Activated naive CD8-positive, alpha-beta T cell treated with anti-CD3 and anti-CD28 coated beads, Interleukin-2, amount 50 U/mL, for 16 hours (primary cell): ENCODE results near the gene STIP1.
"Not testable (repeated sequence)": the region's sequence is repeated elsewhere in the genome, so short reads cannot be mapped to it uniquely, and the experiment has no call there.

ENCODE experiments used
- DNase-seq: peaks from one replicate; pipeline ENCODE4 v3.0.0-alpha.2; 2020; ENCODE audit warnings: low read depth, low spot score

Gene STIP1

DNA sequence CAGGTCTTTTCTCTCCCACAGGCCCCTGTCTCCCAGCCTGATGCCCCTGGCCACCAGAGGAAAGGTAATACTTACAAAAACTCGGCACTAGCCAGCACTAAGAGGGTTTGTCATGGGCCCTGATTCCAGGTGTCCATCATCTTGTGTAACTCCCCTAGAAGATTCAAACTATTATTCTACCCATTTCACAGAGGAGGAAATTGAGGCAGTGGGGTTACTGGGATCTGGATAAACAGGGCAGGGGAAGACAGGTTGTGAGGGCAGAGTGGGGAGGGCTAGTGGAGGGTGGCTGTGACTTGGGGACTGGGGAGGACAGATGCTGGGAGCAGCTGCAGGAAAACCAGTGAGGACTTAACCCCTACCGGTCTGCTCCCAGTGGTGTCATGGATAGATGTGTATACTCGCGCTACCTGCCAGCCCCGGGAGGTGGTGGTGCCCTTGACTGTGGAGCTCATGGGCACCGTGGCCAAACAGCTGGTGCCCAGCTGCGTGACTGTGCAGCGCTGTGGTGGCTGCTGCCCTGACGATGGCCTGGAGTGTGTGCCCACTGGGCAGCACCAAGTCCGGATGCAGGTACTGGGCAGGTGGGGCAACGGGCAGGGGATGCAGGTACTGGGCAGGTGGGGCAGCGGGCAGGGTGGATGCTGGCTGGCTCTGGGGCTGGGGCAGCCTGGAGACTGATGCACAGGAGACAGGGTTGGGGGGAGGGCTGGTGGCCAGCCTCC lies 49.6 kb downstream of the STIP1 start:
- no peak for DNase-seq

DNA sequence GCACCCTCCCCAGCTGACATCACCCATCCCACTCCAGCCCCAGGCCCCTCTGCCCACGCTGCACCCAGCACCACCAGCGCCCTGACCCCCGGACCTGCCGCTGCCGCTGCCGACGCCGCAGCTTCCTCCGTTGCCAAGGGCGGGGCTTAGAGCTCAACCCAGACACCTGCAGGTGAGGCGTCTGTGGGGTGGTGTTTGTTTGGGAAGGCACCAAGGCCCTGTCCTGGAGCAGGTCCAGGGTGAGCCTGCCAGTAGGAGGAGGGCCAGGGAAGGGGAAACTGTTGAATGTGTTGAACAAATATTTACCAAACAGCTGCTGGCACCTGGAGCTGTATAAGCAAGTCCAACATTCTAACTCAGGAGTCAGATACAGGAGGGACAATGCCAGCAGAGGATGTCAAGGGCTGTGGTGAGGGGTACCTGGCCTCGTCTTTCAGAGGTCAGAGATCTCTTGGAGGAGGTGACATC lies 51.5 kb downstream of the STIP1 start:
- no peak for DNase-seq

DNA sequence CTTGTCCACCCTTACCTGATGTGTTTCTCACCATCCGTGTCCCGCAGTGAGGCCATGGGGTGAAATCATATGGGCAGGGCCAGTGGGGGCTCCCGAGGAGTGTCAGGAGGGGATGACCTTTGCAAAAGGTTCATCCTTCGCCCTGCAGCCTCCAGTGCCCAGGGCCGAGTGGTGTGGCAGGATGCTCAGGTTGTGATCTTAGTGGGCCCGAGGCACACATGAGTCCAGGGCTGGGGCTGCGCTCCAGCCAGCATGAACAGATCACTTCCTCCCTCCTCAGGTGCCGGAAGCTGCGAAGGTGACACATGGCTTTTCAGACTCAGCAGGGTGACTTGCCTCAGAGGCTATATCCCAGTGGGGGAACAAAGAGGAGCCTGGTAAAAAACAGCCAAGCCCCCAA lies 52.1 kb downstream of the STIP1 start:
- no peak for DNase-seq

DNA sequence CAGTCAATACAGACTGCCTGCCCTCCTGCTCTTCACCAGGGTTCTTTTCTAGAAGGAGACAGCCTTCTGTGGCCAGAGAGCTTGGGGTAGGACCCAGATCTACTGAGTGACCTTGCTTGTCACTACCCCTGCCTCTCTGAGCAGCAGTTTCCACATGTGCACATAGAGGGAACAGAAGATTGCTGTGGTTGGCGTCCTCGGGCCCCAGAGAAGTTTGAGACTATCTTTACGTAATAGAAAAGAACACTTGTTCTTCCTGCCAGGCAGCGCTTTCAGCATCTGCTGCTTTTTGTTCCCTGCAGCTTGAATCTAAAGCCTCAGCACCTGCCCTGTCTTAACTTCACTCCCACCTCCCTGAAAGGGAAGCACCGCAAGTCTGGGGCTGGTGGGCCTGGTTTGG lies 53.0 kb downstream of the STIP1 start:
- no peak for DNase-seq

DNA sequence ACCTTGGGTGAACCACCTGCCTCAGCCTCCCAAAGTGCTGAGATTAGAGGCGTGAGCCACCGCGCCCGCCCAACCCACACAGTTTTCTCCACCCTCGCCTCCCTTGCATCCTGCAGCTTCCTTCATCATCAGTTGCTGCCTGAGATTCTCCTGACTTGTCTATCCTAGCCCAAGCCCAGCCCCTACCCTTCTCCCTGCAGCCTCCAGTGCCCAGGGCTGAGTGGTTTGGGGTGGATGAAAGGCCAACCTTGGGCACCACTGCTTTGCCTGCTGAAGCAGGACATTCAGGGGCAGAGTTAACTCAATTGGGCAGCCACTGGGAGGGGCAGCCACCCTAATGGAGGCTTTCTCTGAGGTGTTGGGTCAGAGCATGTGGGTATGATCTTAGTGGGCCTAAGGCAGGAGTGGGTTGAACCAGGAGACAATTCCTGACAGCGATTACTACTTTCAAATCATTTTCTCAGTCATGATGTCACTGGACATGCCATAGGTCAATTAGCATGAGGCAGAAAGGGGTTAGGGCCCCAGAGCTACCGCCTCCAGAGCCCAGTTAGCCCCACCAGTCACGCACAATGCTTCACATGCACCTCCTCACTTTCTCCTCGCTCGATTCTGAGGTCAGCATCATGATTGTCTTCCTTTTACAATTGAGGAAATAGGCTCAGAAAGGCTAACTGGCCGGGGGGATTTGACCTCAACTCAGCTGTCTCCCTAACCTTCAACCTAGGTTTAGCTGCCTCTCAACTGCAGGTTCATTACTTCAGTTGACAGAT lies 53.9 kb downstream of the STIP1 start:
- no peak for DNase-seq

DNA sequence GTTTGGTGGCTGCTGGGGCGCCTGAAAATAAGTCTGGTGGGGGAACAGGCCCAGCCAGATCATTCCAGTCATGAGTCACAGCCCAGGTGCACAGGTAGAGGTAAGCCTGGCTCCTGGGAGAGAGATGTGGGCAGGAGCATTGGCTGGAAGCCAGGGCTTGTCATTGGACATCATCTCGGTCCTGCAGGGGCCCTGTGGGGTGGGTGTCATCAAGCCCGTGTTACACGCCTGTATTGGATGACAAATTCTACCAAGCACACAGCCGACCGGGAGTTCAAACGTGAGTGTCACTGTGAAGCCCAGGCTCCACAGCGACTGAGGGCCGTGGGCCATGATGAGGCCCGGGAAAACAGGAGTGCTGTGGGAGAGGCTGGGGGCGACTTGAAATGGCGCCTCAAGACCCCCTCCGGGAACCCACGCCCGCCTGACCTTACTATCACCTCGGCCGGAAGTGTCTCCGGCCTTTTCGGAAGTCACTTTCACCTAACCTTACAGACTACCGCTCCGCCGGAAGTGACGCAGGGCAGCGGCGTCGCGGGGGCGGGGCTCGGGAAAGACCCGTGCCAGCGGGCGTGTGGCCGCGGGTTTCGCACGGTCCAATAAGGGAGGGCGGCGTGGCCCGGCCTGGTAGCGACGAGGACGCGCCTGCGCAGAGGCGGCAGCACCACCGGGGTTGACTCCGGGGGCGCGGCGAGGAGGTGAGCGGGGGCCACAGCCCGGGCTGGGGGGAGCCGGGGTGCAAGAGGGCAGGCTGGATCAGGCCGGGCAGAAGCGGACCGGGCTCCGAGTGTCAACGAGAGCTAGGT lies 54.7 kb downstream of the STIP1 start, which contains the start of gene FKBP2:
FKBP2 (plus strand) TSS at position 661 of the 806 bp plus-strand sequence. CDS start 1,293 bp downstream, outside the sequence.
- peak; percentile 95 for DNase-seq

DNA sequence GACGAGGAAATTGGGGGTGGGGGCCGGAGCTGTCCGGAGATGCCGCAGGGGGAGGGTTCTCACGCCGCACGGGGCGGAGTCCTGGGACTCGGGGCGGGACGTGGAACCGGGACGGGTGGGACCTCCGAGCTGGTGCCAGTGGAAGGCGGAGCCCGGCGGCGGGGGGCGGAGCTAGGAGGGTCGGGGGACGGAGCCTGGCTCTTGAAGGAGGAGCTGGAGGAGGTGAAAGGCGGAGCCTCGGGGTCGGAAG lies 55.2 kb downstream of the STIP1 start:
- peak; percentile 99 for DNase-seq

DNA sequence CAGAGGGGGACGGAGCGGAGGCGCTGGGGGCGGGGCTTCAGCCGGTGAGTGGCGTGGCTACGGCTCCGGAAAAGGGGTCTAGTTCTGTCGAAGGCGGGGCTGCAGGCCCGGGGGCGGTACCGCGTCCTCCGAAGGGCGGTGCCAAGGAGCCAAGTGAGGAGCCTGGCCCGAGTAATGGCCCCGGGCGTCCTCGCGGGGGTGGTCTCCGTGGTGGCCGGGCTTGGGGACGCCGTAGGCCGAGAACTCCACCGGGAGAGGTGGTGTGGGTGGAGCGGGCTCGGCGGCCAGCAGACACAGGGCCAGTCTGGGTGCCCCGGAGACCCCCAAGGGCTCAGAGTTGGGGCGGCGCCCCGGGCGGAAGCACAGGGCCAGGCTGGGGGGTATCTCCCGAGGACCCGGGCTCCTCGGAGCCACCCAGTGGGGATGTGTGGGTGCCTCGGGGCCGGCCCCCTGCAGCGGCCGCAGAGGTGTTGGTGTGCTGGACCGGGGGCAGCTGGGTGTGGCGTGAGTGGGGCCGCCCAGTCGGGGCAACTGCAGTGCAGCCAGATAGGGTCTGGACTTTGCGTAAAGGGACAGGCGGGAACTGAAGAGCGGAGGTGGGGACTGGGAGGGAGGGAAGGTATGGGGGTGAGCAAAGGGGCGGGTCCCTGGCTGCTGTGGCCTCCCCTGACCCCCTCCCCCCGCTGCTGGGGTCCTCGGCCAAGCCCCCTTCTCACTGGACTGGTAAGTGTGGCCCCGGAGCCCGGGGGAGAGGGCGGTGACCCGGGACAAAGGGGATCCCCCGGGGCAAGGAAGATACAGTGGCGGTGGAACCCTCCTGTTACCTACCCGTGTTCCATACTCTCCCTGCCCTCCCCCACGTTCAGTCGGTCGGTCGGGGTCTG lies 55.8 kb downstream of the STIP1 start:
- DNase-seq: no peak

DNA sequence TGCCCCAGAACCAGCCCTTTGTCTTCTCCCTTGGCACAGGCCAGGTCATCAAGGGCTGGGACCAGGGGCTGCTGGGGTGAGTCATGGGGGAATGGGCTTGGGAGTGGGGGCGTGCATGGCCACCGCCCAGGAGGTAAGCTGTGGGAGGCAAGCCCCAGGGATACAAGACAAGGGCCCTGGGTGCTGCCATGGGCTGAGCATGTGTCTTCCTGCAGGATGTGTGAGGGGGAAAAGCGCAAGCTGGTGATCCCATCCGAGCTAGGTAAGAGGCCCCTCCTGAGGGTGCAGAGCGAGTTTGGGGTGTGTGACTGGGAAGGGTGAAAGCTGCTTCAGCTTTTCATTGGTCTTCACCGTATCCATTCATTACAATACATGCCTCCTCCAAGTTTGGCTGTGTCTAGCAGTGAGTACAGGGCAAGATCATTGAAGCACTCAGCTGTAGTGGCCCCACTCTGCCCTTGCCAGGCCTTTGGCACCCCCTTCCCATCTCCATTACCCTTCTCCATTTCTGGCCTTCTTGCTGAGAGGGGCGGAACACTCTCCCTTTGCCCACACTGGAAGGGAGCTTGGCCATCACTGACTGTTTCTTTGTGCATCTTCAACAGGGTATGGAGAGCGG lies 57.4 kb downstream of the STIP1 start:
- no peak for DNase-seq

DNA sequence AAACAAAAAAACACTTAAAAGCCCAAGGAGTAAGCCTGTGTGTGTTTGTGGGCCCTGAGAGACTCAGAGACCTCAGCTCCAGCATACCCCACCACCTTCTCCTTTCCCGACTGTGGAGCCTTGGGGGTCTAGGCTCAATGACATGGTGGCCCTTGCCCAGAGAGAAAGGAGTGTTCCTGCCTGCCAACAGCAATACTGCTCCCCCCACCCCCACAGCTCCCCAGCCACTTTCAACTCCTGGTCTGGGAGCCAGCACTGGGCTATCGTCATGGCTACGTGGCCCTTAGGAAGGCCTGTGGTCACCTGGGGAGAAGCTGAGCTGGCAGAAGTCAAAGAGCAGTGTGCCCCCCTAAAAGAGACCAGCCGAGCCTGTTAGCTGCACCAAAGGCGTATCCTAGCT lies 58.1 kb downstream of the STIP1 start:
- DNase-seq: no peak

DNA sequence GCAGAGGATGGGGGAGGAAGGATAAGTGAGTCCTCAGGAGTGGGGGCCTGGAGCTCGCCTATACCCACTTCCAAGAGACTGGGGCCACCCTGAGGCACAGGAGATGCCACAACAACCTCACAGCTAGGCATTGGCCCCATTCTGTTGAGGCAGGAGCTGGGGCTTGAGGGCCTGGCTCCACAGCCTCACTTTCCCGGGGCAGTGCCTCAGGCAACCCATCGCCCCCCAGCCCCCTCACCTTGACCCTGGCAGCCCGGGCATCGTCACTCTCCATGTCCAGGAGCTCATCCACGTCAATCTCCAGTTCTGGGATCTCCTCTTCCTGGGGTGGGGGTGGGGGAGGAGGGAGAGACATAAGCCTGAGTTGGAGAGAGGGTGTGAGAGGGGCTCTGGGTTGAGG lies 59.0 kb downstream of the STIP1 start:
- DNase-seq: no peak

DNA sequence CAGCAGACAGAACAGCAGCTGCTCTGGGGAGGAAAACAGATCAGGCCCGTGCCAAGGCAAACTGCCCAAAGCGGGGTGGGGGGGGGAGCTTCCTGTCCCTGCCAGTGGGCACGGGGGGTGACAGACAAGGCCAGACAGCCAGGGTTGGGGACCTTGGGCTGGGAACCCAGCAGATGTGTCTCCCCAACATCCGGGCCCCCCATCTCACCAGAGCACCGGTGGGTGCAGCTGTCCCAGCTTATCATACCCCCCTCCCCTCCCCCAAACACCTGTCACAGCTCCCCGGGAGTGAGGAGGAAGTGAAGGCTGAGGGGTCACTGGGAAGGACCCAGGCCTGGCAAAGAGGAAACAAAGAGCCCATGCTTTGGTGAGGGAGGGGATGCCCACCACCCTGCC lies 59.4 kb downstream of the STIP1 start:
- DNase-seq: no peak

DNA sequence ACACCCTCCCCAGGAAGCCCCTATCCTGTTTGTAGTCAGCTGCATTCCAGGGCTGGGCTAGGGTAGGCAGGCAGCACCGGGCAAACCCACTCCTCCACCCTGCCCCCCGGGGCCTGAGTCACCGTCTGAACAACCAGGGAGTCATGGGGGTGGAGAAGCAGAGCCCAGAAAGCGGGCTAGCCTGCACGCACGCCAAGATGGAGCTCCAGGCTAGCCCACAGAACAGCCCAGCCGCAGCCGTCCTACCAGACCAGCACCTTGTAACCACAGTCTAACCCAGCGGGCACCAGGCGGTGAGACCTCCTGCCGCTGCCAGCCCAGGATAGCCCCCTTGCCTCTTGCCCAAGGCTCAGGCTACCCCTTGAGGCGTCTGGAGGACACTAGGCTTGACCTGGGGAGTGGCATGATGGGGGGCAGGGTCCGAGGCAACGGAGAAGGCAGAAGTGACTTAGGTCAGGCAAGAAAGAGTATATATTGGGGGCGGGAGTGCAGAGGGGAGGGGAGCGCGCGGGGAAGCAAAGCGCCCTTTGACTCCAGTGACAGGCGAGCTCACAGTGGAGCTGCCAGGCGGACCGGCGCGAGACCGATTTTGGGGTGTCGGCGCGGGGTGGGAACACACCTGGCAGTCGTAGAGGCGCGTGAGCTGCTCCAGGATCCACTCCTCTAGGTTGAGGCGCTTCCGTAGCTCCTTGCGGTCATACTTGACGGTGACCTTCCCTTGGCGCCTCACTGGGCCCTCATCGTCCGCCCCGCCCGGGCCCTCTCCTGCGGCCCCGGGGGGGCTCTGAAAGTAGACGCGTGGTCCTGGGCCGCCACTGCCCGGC lies 60.0 kb downstream of the STIP1 start:
- peak; percentile 67 for DNase-seq

DNA sequence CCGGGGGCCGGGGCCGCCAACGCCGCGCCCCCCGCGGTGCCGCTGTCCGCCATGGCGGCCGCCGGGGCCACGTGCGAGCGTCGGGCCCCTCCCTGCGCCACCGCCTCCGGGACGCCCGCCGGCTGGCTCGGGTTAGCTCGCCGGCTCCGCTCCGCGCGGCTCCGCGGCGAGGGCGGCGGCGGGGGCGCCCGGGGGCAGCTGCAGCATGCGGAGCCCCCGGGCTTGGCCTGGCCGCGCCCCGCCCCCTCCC lies 60.6 kb downstream of the STIP1 start:
- DNase-seq: not testable (repeated sequence)

DNA sequence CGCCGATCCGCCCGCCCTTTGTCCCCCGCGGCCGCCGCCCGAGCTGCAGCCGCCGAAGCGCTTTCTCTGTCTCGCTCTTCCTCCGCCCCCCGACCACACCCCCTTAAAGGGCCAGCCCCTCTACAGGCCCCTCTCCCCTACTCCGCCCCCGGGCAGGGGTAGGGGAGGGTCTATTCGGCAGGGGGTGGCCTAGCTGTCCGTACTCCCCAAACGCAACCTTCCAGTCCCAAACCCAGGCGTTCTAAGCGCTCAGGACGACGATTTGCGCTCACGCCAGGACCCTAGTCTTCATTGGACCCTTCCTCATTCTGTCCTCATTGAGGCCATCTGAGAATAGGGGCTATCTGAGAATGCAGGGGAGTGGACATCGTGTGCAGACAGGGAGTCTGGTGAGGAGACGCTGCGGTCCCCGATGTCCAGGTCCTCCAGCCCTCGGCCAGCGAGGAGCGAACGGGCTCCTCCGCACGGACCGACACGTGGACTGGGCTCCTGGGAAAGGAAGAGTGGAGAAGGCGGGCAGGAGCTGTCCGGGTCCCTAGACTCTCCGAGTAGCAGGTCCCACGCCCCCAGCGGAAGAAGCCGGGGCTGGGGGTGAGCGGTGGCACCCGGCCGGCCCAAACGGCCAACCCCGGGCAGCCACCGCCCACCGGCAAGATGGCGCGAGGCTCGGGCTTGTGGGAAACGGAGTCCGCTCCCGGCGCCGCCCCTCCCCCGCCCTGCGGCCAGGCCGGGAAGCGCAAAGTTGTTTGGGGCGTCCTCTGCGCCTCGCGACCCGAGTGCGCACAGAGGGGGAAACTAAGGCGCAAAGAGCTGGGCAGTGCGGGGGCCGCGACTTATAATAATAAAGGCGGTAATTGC lies 61.1 kb downstream of the STIP1 start, which contains the start of gene PPP1R14B:
PPP1R14B (minus strand) TSS at position 73 of the 858 bp plus-strand sequence. CDS start 270 bp downstream, outside the sequence.
- DNase-seq: peak; percentile 78

DNA sequence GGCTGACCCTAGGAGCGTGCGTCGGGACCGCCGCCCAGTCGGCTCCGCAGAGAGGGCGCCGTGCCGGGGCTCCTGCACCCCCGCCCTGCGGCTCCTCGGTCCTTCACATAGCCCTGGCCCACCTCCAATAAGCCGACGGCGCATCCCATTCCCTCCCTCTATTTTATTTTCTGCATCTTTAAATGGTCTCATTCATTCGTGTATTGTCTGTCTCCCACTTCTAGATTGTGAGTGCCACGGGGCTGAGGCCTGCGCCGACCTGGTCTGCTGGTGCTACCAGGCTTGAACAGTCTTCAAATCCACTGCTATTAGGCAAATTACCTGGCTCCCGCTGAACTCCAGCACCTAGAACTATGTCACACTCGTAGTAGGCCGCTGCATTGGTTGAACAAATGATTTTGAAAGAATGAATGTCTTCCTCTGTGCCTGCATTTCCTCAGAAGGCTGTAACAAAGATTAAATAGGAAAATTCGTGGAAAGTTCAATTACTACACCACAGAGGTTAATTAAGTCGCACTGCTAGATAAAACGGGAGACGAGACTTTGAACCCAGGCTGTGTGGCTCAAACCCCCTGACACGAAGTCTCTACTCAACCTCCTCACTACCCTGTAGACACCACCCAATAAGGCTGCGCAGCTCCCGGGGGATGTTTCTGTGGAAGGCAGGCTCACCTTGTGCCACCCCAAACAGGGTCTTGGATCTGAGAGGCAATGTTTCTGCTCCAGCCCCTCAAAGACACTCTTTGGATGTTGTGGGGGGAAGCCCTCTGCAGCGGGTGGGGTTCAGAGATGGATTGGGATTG lies 62.0 kb downstream of the STIP1 start:
- DNase-seq: no peak

DNA sequence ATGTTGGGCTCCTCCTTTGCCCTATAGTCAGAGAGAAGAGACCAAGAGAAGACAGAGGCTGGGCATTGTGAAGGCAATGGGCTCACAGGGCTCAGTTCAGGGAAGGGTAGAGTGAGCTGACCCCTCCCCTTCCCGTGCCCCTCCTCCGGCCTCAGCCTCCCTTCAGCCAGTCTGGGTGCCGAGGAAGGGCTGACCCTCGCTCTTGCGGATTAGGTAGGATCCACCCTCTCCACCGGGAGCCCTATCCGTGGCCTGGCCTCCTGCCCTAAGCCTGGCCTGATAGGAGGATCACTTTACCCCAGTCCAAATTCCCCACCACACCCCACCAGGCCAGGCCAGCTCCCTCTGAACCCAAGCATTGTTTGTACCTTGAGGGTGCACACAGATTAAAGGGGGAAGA lies 62.6 kb downstream of the STIP1 start:
- no peak for DNase-seq

DNA sequence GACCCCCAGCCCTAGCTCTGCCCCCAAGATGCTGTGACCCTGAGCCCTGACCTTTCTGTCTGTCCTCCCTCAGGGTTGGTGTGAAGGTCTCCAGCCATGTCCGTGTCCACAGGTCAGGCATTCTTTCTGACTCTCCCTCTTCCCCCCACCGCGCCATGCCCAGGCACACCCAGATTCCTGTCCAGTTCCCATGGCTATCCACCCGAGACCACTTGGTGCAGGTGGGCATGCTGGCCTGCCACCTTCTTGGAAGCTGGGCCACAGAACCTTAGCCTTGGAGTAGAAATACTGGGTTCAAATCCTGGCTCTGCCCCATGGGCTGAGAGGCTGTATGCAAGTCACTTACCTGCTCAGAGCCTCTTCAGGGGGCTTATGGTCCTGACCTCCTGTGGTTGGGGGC lies 63.1 kb downstream of the STIP1 start:
- DNase-seq: no peak
